A549 (cell line): ENCODE data around the gene PCNX3. TPM values are rescaled to one million over a fixed set of nuclear protein-coding genes. Genes with fewer than 3 reads are reported as not detected.

Experiments used
- ATAC-seq, 2 experiments: fragments of 200-7000 bp in 1 of 2; fragments of >200 bp in 1 of 2; cut with Nextera tagmentation in 1 of 2; cut with Tn5 transposase in 1 of 2; 3 replicates each; pipeline versions ENCODE4 v1.8.0 to v1.9.1; 2018 to 2020; ENCODE audit warnings: mild to moderate bottlenecking in 1 of 2, moderate library complexity in 1 of 2
- CTCF ChIA-PET: fragments of 300-600 bp; sonication (Branson Sonifier 250); formaldehyde crosslinking; extraction: SDS; loops from one replicate; lab custom pipeline; 2021; ENCODE audit warnings: antibody characterized with exemption, inconsistent platforms; lab: Yijun Ruan, JAX
- POLR2A ChIA-PET: fragments of 350-600 bp; formaldehyde crosslinking; extraction: SDS; loops from one replicate; lab custom pipeline; 2021; ENCODE audit warnings: antibody characterized with exemption, inconsistent platforms; lab: Yijun Ruan, JAX
- DNase-seq, 2 experiments: peaks; one replicate each; pipeline versions ENCODE4 v3.0.0 to v3.0.0-alpha.2; 2011 to 2016; ENCODE audit warnings: low read depth in 1 of 2, low spot score in 1 of 2
- FAIRE-seq: peaks from 2 replicates; lab custom pipeline; 2011; peaks lifted over from hg19 to GRCh38; lab: Jason Lieb, UNC
- H3K27ac ChIP-seq, 2 experiments: fragments of >200 bp; sonication (Bioruptor Twin); formaldehyde crosslinking; 3 replicates each; pipeline ENCODE4 v1.5.1; 2016 to 2017
- H3K4me1 ChIP-seq: fragments of >200 bp; sonication (Bioruptor Twin); formaldehyde crosslinking; 3 replicates; pipeline ENCODE4 v1.6.1; 2016
- H3K4me2 ChIP-seq: fragments of >200 bp; sonication (Bioruptor Twin); formaldehyde crosslinking; 3 replicates; pipeline ENCODE4 v1.6.1; 2016
- H3K4me3 ChIP-seq: fragments of >200 bp; sonication (Bioruptor Twin); formaldehyde crosslinking; 3 replicates; pipeline ENCODE4 v1.5.1; 2016
- H3K9me3 ChIP-seq: fragments of >200 bp; sonication (Bioruptor Twin); formaldehyde crosslinking; 3 replicates; pipeline ENCODE4 v1.6.1; 2016
- CEBPB ChIP-seq, 2 experiments: fragments of >200 bp in 1 of 2; sonication (Bioruptor Twin) in 1 of 2; formaldehyde crosslinking in 1 of 2; IDR thresholded peaks; 2 replicates each; pipeline ENCODE4 v1.6.1; 2012 to 2016
- E2F6 ChIP-seq: IDR thresholded peaks from 2 replicates; pipeline ENCODE4 v1.6.1; 2012; ENCODE audit warnings: low read depth, borderline replicate concordance
- EP300 ChIP-seq, 2 experiments: fragments of >200 bp; sonication (Bioruptor Twin); formaldehyde crosslinking; IDR thresholded peaks; 2 replicates in 1 of 2; 3 replicates in 1 of 2; pipeline ENCODE4 v1.6.1; 2016 to 2017
- ESRRA ChIP-seq: fragments of 150-350 bp; IDR thresholded peaks from 2 replicates; pipeline ENCODE4 v1.6.1; 2014; ENCODE audit warnings: mild to moderate bottlenecking, low read length, borderline replicate concordance
- FOSL2 ChIP-seq, 2 experiments: fragments of 450-650 bp in 1 of 2; fragments of >200 bp in 1 of 2; sonication (Bioruptor Twin) in 1 of 2; formaldehyde crosslinking; IDR thresholded peaks; 2 replicates each; pipeline versions ENCODE4 v1.5.0 to v1.6.1; 2016 to 2020; ENCODE audit warnings: mild to moderate bottlenecking in 1 of 2, moderate library complexity in 1 of 2
- GATA3 ChIP-seq: IDR thresholded peaks from 2 replicates; pipeline ENCODE4 v1.6.1; 2012; ENCODE audit warnings: borderline replicate concordance
- HES2 ChIP-seq: fragments of >200 bp; sonication (Bioruptor Twin); formaldehyde crosslinking; IDR thresholded peaks from 2 replicates; pipeline ENCODE4 v1.6.1; 2016
- HOXB13 ChIP-seq: fragments of 250-450 bp; sonication (Bioruptor Pico); IDR thresholded peaks from 2 replicates; pipeline ENCODE4 v1.5.0; 2020; ENCODE audit warnings: low read depth, mild to moderate bottlenecking, moderate library complexity
- JUN ChIP-seq, 2 experiments: fragments of >200 bp; sonication (Bioruptor Twin); formaldehyde crosslinking; IDR thresholded peaks; 2 replicates in 1 of 2; 3 replicates in 1 of 2; pipeline ENCODE4 v1.6.1; 2016 to 2017
- KDM1A ChIP-seq: fragments of 200-600 bp; sonication (generic); IDR thresholded peaks from 2 replicates; pipeline ENCODE4 v1.6.1; 2016; ENCODE audit warnings: low read depth, mild to moderate bottlenecking
- MYC ChIP-seq: IDR thresholded peaks from 2 replicates; pipeline ENCODE4 v1.6.1; 2012; ENCODE audit warnings: mild to moderate bottlenecking, inconsistent platforms, low read length, improper control_type of control experiment, borderline replicate concordance
- NPAS2 ChIP-seq: fragments of 250-450 bp; sonication (Bioruptor Pico); IDR thresholded peaks from 2 replicates; pipeline ENCODE4 v1.8.0; 2022; ENCODE audit warnings: mild to moderate bottlenecking, moderate library complexity, borderline replicate concordance
- PBX3 ChIP-seq: IDR thresholded peaks from 2 replicates; pipeline ENCODE4 v1.6.1; 2012
- POLR2AphosphoS2 ChIP-seq: conservative IDR thresholded peaks from 2 replicates; pipeline ENCODE4 v1.6.1; 2012; ENCODE audit warnings: low read length, improper control_type of control experiment, inconsistent platforms
- RNF2 ChIP-seq: fragments of 200-600 bp; sonication (generic); IDR thresholded peaks from 2 replicates; pipeline ENCODE4 v1.6.1; 2016; ENCODE audit warnings: low read depth, mild to moderate bottlenecking, antibody characterized with exemption, moderate library complexity, borderline replicate concordance
- TP53 ChIP-seq: fragments of 250-450 bp; sonication (Bioruptor Pico); IDR thresholded peaks from 2 replicates; pipeline ENCODE4 v1.5.0; 2021; ENCODE audit warnings: mild to moderate bottlenecking, moderate library complexity
- USF2 ChIP-seq: fragments of 450-650 bp; IDR thresholded peaks from 2 replicates; pipeline ENCODE4 v1.6.1; 2014; ENCODE audit warnings: antibody characterized with exemption
- ZFP36 ChIP-seq: fragments of 450-650 bp; IDR thresholded peaks from 2 replicates; pipeline ENCODE4 v1.6.1; 2014; ENCODE audit warnings: borderline replicate concordance; ENCODE audit not compliant: partially characterized antibody
- WGBS: methylation state at CpG from one replicate; pipeline ENCODE4 v1.1.6; 2017; ENCODE audit errors: missing lambda C conversion rate; 5-methylcytosine and 5-hydroxymethylcytosine counted together
- polyA plus RNA-seq, 4 experiments: library from polyadenylated mRNA; depleted of rRNA in 3 of 4; stranded (reverse); fragments of >200 nt; fragmentation: RNase III in 1 of 4; extraction: RNeasy Plus Mini Kit Qiagen cat#74134 plus additional on column Dnase treatment in 1 of 4; gene quantifications; 2 replicates in 3 of 4; 3 replicates in 1 of 4; pipeline ENCODE4 v1.2.3, GENCODE V29; 2011 to 2017
- TF ChIP-seq, protein P1 (sequence below): fragments of >200 bp; sonication (Bioruptor Twin); formaldehyde crosslinking; IDR thresholded peaks from 3 replicates; pipeline ENCODE4 v1.5.1; 2016

PCNX3 gene
- polyA plus RNA-seq, 2 of the 4 experiments (the other 2 are of a cell fraction), result 14.2 to 29.7 TPM

DNA sequence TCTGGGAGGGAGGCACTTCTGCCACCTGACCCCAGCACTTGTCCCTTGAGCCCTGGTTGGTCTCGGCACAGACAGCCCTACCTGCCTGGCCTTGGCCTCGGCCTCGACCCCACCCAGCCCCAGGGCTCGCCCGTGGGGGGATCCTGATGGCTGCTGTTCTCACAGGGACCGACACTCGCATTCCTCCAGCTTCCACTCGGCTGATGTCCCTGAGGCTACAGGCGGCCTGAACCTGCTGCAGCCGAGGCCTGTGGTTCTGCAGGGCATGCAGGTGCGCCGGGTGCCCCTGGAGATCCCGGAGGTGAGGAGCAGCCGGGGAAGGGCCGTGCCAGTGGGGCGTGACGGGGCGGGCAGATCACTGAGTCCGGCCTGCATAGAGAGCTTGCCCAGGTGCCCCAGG, 5.1 kb downstream of the PCNX3 start:
- H3K4me3 ChIP-seq, result no peak overlapping the region
- POLR2A ChIA-PET, result no interaction called here
- DNase-seq (no peak), FAIRE-seq (no peak), ATAC-seq (no peak)
- CTCF ChIA-PET, result interaction anchor here (0.9 to 1.2 kb wide), 3 partner anchors 17 to 264 kb away, joined by 3 to 4 read pairs (median 3); partner anchors contain the start of genes MUS81 and SIPA1
- H3K9me3 ChIP-seq, result no peaks in the 10 kb centered on the region
- peaks cover 10% of the 10 kb centered on the region; the same call in 1 of the 3 replicates for H3K4me1 ChIP-seq
- WGBS, result no CpG with 5 or more reads among the region's 19 CpGs
- no peak overlapping the region for H3K27ac ChIP-seq
- no peak overlapping the region for H3K4me2 ChIP-seq
- TF ChIP-seq POLR2AphosphoS2, result no peak
- TF ChIP-seq ZFP36, result no peak

- Histone ChIP-seq H3K27ac (no peak overlapping the region), H3K4me3 (no peak overlapping the region), H3K9me3 (no peaks in the 10 kb centered on the region), H3K4me2 (no peak overlapping the region), H3K4me1 (peaks cover 10% of the 10 kb centered on the region; the same call in 1 of the 3 replicates)
- CTCF ChIA-PET, result interaction anchor here (1.1 to 1.5 kb wide), 4 partner anchors 17 to 423 kb away, joined by 3 to 5 read pairs (median 4); partner anchors contain the start of gene SIPA1
- WGBS, result 95% methylated on average over 14 of the region's 14 CpGs
- FAIRE-seq (no peak), DNase-seq (no peak), ATAC-seq (no peak)
- TF ChIP-seq FOSL2 (IDR thresholded peaks at IDR 0.05) (no peak), FOSL2 (CRISPR knock-in tag; IDR thresholded peaks at IDR 0.05) (no peak), CEBPB (IDR thresholded peaks at IDR 0.05) (no peak), PBX3 (no peak), EP300 (IDR thresholded peaks at IDR 0.05) (no peak), TP53 (CRISPR knock-in tag) (no peak), E2F6 (no peak), ESRRA (no peak), USF2 (no peak), JUN (IDR thresholded peaks at IDR 0.05) (no peak), KDM1A (no peak), RNF2 (no peak), HES2 (no peak), HOXB13 (CRISPR knock-in tag) (no peak), GATA3 (no peak), MYC (no peak), NPAS2 (CRISPR knock-in tag) (no peak)
- TF ChIP-seq, protein P1, sequence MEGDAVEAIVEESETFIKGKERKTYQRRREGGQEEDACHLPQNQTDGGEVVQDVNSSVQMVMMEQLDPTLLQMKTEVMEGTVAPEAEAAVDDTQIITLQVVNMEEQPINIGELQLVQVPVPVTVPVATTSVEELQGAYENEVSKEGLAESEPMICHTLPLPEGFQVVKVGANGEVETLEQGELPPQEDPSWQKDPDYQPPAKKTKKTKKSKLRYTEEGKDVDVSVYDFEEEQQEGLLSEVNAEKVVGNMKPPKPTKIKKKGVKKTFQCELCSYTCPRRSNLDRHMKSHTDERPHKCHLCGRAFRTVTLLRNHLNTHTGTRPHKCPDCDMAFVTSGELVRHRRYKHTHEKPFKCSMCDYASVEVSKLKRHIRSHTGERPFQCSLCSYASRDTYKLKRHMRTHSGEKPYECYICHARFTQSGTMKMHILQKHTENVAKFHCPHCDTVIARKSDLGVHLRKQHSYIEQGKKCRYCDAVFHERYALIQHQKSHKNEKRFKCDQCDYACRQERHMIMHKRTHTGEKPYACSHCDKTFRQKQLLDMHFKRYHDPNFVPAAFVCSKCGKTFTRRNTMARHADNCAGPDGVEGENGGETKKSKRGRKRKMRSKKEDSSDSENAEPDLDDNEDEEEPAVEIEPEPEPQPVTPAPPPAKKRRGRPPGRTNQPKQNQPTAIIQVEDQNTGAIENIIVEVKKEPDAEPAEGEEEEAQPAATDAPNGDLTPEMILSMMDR, result no peak
- POLR2A ChIA-PET, result no interaction called here
Measured at GRCh38 chr11:65621460-65621859, 5.9 kb downstream of the PCNX3 start.
